Vagina (tissue), 2 donors: ENCODE measurements around the gene ESPN. TPM values are rescaled to one million over a fixed set of nuclear protein-coding genes. Genes with fewer than 3 reads are reported as not detected.

Experiments
- DNase-seq, 2 donors: peaks; one replicate each; pipeline ENCODE4 v3.0.0-alpha.2; 2017; ENCODE audit errors: extremely low spot score in 2 of 2
- H3K27ac ChIP-seq: fragments of 200-600 bp; sonication (generic); one replicate; pipeline ENCODE4 v1.5.1; 2019
- H3K27me3 ChIP-seq: fragments of 200-600 bp; sonication (generic); one replicate; pipeline ENCODE4 v1.5.1; 2019
- H3K36me3 ChIP-seq, 2 donors: fragments of 200-600 bp; sonication (generic); one replicate each; pipeline ENCODE4 v1.5.1; 2017 to 2019
- H3K4me1 ChIP-seq: fragments of 200-600 bp; sonication (generic); one replicate; pipeline ENCODE4 v1.5.1; 2019
- H3K4me3 ChIP-seq, 2 donors: fragments of 200-600 bp; sonication (generic); 1 replicate in 1 of 2; 2 replicates in 1 of 2; pipeline ENCODE4 v1.5.1; 2016 to 2019
- H3K9me3 ChIP-seq: fragments of 200-600 bp; sonication (generic); one replicate; pipeline ENCODE4 v1.5.1; 2019
- POLR2A ChIP-seq, 2 donors: fragments of 450-650 bp; IDR thresholded peaks; one replicate each; pipeline ENCODE4 v1.6.1; 2017; ENCODE audit warnings: antibody characterized with exemption in 2 of 2, mild to moderate bottlenecking in 2 of 2, moderate library complexity in 2 of 2
- POLR2AphosphoS5 ChIP-seq, 2 donors: sonication (generic); formaldehyde crosslinking; IDR thresholded peaks; one replicate each; pipeline ENCODE4 v1.9.0; 2017; ENCODE audit warnings: antibody characterized with exemption in 2 of 2, mild to moderate bottlenecking in 2 of 2, low read depth in 1 of 2; ENCODE audit not compliant: insufficient read depth in 1 of 2
- intact Hi-C: fragments of 100-400 bp; cut with DNase I; formaldehyde crosslinking; loops from one replicate; pipeline ENCODE4 v1.15.1; 2023
- microRNA-seq: library from miRNA; unstranded; fragments of <30 nt; microRNA quantifications from one replicate; pipeline ENCODE4, GENCODE V29; 2017; ENCODE audit warnings: borderline number of aligned reads, borderline replicate concordance
- small RNA-seq: library from RNA; depleted of rRNA; stranded (forward); fragments of <200 nt; gene quantifications from one replicate; pipeline ENCODE3, GENCODE V24; 2016
- total RNA-seq: library from RNA; depleted of rRNA; stranded (reverse); fragments of >200 nt; gene quantifications from one replicate; pipeline ENCODE4 v1.2.3, GENCODE V29; 2016
- TF ChIP-seq, protein P1 (sequence below), 3 experiments: fragments of 450-650 bp in 2 of 3; fragments of 200-600 bp in 1 of 3; sonication (generic) in 1 of 3; IDR thresholded peaks; one replicate each; pipeline ENCODE4 v1.5.1; 2017 to 2019; ENCODE audit warnings: antibody characterized with exemption in 3 of 3, mild to moderate bottlenecking in 2 of 3, moderate library complexity in 2 of 3

ESPN gene
- total RNA-seq, 1 donor from 2014 or later = 77.1 TPM

DNA sequence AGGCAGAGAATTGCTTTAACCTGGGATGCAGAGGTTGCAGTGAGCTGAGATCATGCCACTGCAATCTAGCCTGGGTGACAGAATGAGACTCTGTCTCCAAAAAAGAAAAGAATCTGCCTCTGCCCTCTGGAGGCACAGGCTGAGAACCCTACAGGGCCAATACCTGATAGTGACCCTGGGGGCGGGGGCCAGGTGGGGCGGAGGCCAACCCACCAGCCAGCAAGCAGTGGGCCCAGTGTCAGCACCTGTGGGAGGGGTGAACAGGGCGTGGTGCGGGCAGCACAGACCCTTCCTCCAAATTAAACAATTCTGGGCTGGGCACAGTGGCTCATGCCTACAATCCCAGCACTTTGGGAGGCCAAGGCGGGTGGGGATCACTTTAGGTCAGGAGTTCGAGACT, 85.9 kb downstream of the ESPN start:
- Histone ChIP-seq H3K27ac (no peak overlapping the region), H3K4me1 (no peaks in the 10 kb centered on the region), H3K27me3 (no peaks in the 10 kb centered on the region), H3K36me3 (no peaks in the 10 kb centered on the region), H3K4me3 (no peak overlapping the region), H3K9me3 (no peaks in the 10 kb centered on the region)
- DNase-seq = no peak
- no peak for TF ChIP-seq POLR2A (IDR thresholded peaks at IDR 0.05)
- TF ChIP-seq, protein P1, sequence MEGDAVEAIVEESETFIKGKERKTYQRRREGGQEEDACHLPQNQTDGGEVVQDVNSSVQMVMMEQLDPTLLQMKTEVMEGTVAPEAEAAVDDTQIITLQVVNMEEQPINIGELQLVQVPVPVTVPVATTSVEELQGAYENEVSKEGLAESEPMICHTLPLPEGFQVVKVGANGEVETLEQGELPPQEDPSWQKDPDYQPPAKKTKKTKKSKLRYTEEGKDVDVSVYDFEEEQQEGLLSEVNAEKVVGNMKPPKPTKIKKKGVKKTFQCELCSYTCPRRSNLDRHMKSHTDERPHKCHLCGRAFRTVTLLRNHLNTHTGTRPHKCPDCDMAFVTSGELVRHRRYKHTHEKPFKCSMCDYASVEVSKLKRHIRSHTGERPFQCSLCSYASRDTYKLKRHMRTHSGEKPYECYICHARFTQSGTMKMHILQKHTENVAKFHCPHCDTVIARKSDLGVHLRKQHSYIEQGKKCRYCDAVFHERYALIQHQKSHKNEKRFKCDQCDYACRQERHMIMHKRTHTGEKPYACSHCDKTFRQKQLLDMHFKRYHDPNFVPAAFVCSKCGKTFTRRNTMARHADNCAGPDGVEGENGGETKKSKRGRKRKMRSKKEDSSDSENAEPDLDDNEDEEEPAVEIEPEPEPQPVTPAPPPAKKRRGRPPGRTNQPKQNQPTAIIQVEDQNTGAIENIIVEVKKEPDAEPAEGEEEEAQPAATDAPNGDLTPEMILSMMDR (IDR thresholded peaks at IDR 0.05) = no peak
- no peak for TF ChIP-seq POLR2AphosphoS5 (IDR thresholded peaks at IDR 0.05; ENCODE audit: insufficient read depth in 1 of 2, low read depth in 1 of 2)
- intact Hi-C loops = no loop called here

Small RNA genes within 50 kb of the gene (microRNA-seq; reads per million reads assigned to microRNA genes)
- not detected for gene MIR4252

Small RNA genes within 50 kb of the gene (small RNA-seq; reads per million reads assigned to genes)
- not detected for gene MIR4252

Other genes starting within 250 kb of the ESPN start
- gene CHD5, start 244.5 kb upstream of the ESPN start, total RNA-seq = 2.0 TPM
- gene RPL22, start 225.2 kb upstream of the ESPN start, total RNA-seq = 154 TPM
- gene RNF207, start 218.7 kb upstream of the ESPN start, total RNA-seq = 19.4 TPM
- 43.2 TPM for gene ICMT, start 188.8 kb upstream of the ESPN start, total RNA-seq
- gene HES3, start 180.6 kb upstream of the ESPN start, total RNA-seq = not detected
- 11.5 TPM for gene GPR153, start 163.7 kb upstream of the ESPN start, total RNA-seq
- gene ACOT7, start 31.0 kb upstream of the ESPN start, total RNA-seq = 38.8 TPM
- 44.7 TPM for gene HES2, start 4.9 kb upstream of the ESPN start, total RNA-seq
- gene TNFRSF25, start 41.4 kb downstream of the ESPN start, total RNA-seq = 32.7 TPM
- 17.2 TPM for gene PLEKHG5, start 66.9 kb downstream of the ESPN start, total RNA-seq
- 16.7 TPM for gene NOL9, start 129.7 kb downstream of the ESPN start, total RNA-seq
- not detected for gene TAS1R1, start 130.5 kb downstream of the ESPN start, total RNA-seq
- gene ZBTB48, start 155.2 kb downstream of the ESPN start, total RNA-seq = 9.1 TPM
- 54.3 TPM for gene KLHL21, start 178.1 kb downstream of the ESPN start, total RNA-seq
- 21.6 TPM for gene PHF13, start 189.0 kb downstream of the ESPN start, total RNA-seq
- gene THAP3, start 200.1 kb downstream of the ESPN start, total RNA-seq = 29.0 TPM